ENCODE results near the gene NSMCE1. TPM values are rescaled to one million over a fixed set of nuclear protein-coding genes. Genes with fewer than 3 reads are reported as not detected.
A peak's percentile ranks its signal among the peaks of the same experiment; 100 is the strongest.

The NSMCE1 gene
- polyA plus RNA-seq, 1 donor = 61.5 TPM

DNA sequence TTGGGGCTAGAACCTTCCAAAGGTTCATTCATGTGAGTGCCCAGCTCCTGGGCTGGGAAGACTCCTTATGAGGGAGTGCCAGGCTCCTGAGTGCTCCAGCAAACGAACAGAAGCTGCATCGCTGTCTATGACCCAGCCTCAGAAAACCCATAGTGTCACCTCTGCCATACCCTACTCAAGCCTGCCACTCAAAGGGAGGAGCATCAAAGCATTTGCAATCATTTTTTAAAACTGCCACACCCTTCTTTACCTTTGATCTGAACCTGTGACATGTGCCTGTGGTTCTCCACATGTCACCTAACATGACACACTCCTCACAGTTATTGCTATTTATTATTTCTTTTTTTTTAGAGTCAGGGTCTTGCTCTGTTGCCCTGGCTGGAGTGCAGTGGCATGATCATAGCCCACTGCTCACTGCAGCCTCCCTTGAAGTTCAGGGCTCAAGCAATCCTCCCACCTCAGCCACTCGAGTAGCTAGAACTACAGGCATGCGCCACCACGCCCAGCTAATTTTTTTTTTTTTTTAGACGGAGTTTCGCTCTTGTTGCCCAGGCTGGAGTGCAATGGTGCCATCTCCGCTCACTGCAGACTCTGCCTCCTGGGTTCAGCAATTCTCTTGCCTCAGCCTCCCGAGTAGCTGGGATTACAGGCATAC lies 72.5 kb downstream of the NSMCE1 start:
- no peak overlapping the region for H3K27ac ChIP-seq (ENCODE audit: low read length)
- H3K4me3 ChIP-seq (ENCODE audit: low read length) = no peak overlapping the region
- no peaks in the 10 kb centered on the region for H3K9me3 ChIP-seq (ENCODE audit: control insufficient read depth, low read depth, low read length)
- no CpG with 5 or more reads among the region's 9 CpGs for WGBS (ENCODE audit: insufficient coverage, low lambda C conversion rate)
- no peaks in the 10 kb centered on the region for H3K27me3 ChIP-seq (ENCODE audit: control insufficient read depth, insufficient read depth, low read length)
- peaks cover 4% of the 10 kb centered on the region for H3K4me1 ChIP-seq (ENCODE audit: control insufficient read depth, insufficient read depth, low read length)
- H3K36me3 ChIP-seq (ENCODE audit: control insufficient read depth, insufficient read depth, low read length) = no peaks in the 10 kb centered on the region
- peak in 1 of 2 donors; percentile 67 for DNase-seq

DNA sequence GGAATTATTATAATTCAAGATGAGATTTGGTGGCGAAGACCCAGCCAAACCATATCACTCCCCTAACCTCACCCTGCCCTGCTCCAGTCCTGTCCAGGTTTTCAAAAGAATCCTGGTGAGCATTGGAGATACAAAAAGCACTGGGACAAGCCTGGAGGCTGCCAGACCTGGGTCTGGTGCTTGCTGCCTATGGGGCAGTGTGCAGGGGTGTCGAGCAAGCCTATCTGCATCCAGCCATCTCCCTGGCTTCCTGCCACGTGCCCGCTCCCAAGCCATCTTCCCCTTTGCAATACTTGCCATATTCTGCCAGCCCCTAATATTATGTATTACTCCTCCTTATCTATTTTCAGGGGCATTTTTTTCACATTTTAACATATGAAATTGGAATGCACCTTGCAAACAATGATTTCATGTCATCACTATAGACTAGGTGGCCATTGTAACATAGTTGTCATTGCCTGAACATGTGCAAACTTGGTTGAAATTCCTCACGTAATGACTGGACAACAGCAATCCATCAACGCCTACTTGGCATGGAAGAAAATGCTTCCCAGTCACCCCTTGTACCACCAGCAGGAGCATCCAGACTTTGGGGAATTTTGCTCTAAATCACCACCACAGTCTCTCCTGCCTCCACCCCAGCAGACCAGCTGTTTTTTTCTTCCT lies 73.4 kb downstream of the NSMCE1 start:
- no peaks in the 10 kb centered on the region for H3K36me3 ChIP-seq (ENCODE audit: control insufficient read depth, insufficient read depth, low read length)
- no peaks in the 10 kb centered on the region for H3K27me3 ChIP-seq (ENCODE audit: control insufficient read depth, insufficient read depth, low read length)
- H3K4me1 ChIP-seq (ENCODE audit: control insufficient read depth, insufficient read depth, low read length) = peaks cover 4% of the 10 kb centered on the region
- DNase-seq = no peak
- no peak overlapping the region for H3K27ac ChIP-seq (ENCODE audit: low read length)
- no peaks in the 10 kb centered on the region for H3K9me3 ChIP-seq (ENCODE audit: control insufficient read depth, low read depth, low read length)
- 80% methylated on average over 1 of the region's 6 CpGs for WGBS (ENCODE audit: insufficient coverage, low lambda C conversion rate)
- H3K4me3 ChIP-seq (ENCODE audit: low read length) = no peak overlapping the region

DNA sequence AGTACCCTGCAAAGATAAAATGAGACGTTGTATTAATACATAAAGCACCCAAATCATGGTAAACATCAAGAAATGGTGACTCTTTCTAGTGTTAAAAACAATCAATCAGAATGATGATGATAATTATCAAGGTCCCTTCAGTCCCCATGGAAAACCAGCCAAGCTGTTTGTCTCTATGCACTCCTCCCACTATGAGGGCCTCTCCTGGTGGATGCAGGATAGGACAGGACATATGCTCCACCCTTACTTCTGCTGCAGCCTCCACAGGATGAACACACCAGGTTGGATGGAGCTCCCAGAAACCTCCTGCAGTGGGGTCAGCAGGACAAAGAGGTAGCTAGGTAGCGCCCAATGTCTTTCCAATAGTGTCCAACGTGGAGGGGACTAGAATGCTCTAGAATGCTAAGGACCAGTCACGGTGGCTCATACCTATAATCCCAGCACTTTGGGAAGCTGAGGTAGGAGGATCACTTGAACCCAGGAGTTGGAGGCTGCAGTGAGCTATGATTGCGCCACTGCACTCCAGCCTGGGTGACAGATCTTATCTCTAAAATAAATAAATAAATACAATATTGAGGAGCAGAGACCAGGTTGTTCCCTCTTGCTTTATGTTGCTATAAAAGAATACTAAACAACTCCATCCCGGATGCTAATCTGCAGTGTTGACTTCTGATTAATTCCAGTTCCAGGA lies 75.1 kb downstream of the NSMCE1 start:
- Histone ChIP-seq H3K4me3 (ENCODE audit: low read length) (no peak overlapping the region), H3K4me1 (ENCODE audit: control insufficient read depth, insufficient read depth, low read length) (peaks cover 4% of the 10 kb centered on the region), H3K9me3 (ENCODE audit: control insufficient read depth, low read depth, low read length) (no peaks in the 10 kb centered on the region), H3K27me3 (ENCODE audit: control insufficient read depth, insufficient read depth, low read length) (no peaks in the 10 kb centered on the region), H3K27ac (ENCODE audit: low read length) (no peak overlapping the region), H3K36me3 (ENCODE audit: control insufficient read depth, insufficient read depth, low read length) (no peaks in the 10 kb centered on the region)
- 63% methylated on average over 1 of the region's 6 CpGs for WGBS (ENCODE audit: insufficient coverage, low lambda C conversion rate)
- DNase-seq = no peak

DNA sequence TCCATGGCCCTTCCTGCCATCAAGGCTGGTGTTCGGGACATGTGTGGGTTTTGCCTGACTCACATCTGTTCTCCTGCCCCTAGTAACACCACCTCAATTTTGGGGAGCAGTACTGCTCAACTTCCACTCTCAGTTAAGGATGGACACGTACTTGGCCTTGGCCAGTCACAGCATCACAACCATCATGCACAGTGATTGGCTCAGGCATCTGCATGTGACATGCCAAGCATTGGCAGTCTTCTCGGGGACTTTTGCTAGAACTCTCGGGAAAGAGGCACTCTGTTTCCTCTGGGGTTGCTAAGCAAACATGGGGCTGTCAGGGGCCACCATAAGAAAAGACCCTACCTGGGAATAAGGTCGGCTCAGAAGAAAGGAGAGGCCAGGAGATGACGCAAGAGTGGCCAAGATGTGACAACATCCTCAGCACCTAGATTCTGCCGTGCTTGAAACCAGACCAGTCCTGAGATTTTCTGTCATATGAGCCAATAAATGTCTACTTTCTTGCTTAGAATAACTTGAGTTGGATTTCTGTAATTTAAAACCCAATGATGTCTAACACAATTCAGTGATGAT lies 77.1 kb downstream of the NSMCE1 start:
- Histone ChIP-seq H3K4me1 (ENCODE audit: control insufficient read depth, insufficient read depth, low read length) (peaks cover 4% of the 10 kb centered on the region), H3K27me3 (ENCODE audit: control insufficient read depth, insufficient read depth, low read length) (no peaks in the 10 kb centered on the region), H3K4me3 (ENCODE audit: low read length) (no peak overlapping the region), H3K27ac (ENCODE audit: low read length) (no peak overlapping the region), H3K36me3 (ENCODE audit: control insufficient read depth, insufficient read depth, low read length) (no peaks in the 10 kb centered on the region), H3K9me3 (ENCODE audit: control insufficient read depth, low read depth, low read length) (no peaks in the 10 kb centered on the region)
- 100% methylated on average over 1 of the region's 7 CpGs for WGBS (ENCODE audit: insufficient coverage, low lambda C conversion rate)
- DNase-seq = no peak

DNA sequence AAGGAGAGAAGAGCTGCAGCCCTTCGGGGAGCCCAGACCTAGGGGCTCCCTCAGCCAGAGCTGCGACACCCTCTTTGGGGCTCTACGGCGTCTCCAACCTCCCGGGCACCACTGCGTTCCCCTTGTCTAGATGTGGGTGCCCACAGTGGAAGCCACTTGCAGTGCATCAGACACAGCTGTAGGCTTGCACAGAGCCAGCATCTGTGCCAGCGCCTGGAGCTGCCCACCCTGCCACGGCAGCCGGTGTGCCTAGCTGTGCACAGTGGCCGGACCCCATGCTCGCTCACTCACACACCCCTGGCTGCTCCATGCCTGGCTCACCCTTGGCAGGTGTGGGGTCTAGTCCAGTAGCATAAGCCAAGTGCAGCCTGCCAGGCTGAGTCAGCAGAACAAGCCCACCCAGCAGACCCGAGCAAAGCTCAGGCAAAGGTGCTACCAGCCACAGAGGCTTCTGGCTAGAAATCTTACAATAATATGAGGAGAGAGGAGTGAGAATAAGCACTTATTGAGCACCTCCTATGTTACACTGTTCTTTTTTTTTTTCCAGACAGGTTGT lies 78.2 kb downstream of the NSMCE1 start:
- no peak overlapping the region for H3K4me3 ChIP-seq (ENCODE audit: low read length)
- H3K27ac ChIP-seq (ENCODE audit: low read length) = no peak overlapping the region
- no peaks in the 10 kb centered on the region for H3K4me1 ChIP-seq (ENCODE audit: control insufficient read depth, insufficient read depth, low read length)
- DNase-seq = no peak
- no CpG with 5 or more reads among the region's 12 CpGs for WGBS (ENCODE audit: insufficient coverage, low lambda C conversion rate)
- no peaks in the 10 kb centered on the region for H3K27me3 ChIP-seq (ENCODE audit: control insufficient read depth, insufficient read depth, low read length)
- no peaks in the 10 kb centered on the region for H3K36me3 ChIP-seq (ENCODE audit: control insufficient read depth, insufficient read depth, low read length)
- no peaks in the 10 kb centered on the region for H3K9me3 ChIP-seq (ENCODE audit: control insufficient read depth, low read depth, low read length)

DNA sequence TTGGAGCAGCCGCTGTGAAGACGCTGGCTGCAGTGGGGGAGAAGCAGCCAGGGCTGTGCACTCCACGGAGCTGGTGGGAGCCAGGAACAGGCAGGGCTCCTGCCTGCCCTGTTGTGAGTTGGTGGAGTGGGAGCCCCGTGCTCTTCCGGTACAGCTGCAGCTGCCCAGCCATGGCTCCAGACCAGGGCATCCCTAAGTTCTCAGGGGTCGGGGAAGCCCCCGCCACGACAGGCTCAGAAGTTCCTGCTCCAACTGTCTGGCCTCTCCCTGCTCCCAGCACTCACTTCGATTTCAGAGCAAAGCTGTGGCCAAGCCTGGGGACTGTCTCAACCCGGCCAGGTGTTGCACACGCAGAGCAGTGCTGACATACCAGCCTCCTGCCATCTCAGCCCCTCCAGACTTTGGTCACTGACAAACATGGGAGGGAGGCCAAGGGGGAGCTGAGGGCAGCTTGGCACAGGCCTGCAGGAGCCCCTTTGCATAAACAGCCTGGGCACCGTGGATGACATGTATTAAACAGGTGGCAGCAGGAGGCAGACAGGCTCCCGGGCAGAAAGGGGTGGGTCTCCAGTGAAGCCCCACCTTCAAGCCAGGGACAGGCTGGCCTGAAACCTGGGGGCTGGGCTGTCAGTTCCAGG lies 79.1 kb downstream of the NSMCE1 start:
- Histone ChIP-seq H3K36me3 (ENCODE audit: control insufficient read depth, insufficient read depth, low read length) (no peaks in the 10 kb centered on the region), H3K27me3 (ENCODE audit: control insufficient read depth, insufficient read depth, low read length) (no peaks in the 10 kb centered on the region), H3K9me3 (ENCODE audit: control insufficient read depth, low read depth, low read length) (no peaks in the 10 kb centered on the region), H3K4me3 (ENCODE audit: low read length) (no peak overlapping the region), H3K4me1 (ENCODE audit: control insufficient read depth, insufficient read depth, low read length) (no peaks in the 10 kb centered on the region), H3K27ac (ENCODE audit: low read length) (no peak overlapping the region)
- peak in 1 of 2 donors; percentile 37 for DNase-seq
- WGBS (ENCODE audit: insufficient coverage, low lambda C conversion rate) = no CpG with 5 or more reads among the region's 13 CpGs

DNA sequence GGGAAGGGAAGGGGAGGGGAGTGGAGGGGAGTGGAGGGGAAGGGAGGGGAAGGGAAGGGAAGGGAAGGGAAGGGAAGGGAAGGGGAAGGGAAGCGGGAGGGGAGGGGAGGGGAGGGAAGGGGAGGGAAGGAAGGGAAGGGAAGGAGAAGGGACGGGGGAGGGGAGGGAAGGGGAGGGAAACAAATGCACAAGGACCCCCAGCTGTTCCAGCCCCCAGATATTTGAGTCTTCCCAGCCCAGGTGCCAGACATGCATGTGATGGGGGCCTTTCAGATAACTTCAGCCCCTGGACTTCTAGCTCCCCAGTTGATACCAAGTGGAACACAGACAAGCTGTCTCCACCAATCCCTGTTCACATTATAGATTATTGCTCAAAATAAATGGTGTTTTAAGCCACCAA lies 79.9 kb downstream of the NSMCE1 start:
- H3K27me3 ChIP-seq (ENCODE audit: control insufficient read depth, insufficient read depth, low read length) = no peaks in the 10 kb centered on the region
- H3K4me1 ChIP-seq (ENCODE audit: control insufficient read depth, insufficient read depth, low read length) = no peaks in the 10 kb centered on the region
- WGBS (ENCODE audit: insufficient coverage, low lambda C conversion rate) = no CpG with 5 or more reads among the region's 2 CpGs
- no peaks in the 10 kb centered on the region for H3K36me3 ChIP-seq (ENCODE audit: control insufficient read depth, insufficient read depth, low read length)
- H3K9me3 ChIP-seq (ENCODE audit: control insufficient read depth, low read depth, low read length) = no peaks in the 10 kb centered on the region
- no peak for DNase-seq
- H3K27ac ChIP-seq (ENCODE audit: low read length) = no peak overlapping the region
- no peak overlapping the region for H3K4me3 ChIP-seq (ENCODE audit: low read length)

DNA sequence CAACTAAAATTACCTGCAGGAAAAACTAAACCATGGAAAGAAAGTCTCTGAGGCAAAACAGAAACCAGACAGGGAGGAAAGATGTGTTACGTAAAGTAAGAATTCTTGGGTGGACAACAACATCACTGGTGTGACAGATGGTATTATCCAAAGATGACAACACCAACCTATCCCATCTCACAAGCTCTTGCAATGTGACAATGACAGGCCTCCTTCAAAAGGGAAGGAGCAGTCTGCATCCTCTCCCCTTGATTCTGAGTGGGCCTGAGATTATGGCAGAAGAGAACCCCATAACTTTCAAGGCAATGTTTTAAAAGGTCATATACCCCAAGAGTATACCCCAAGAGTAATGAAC lies 82.8 kb downstream of the NSMCE1 start:
- Histone ChIP-seq H3K4me1 (ENCODE audit: control insufficient read depth, insufficient read depth, low read length) (no peaks in the 10 kb centered on the region), H3K9me3 (ENCODE audit: control insufficient read depth, low read depth, low read length) (no peaks in the 10 kb centered on the region), H3K27me3 (ENCODE audit: control insufficient read depth, insufficient read depth, low read length) (no peaks in the 10 kb centered on the region), H3K36me3 (ENCODE audit: control insufficient read depth, insufficient read depth, low read length) (no peaks in the 10 kb centered on the region), H3K27ac (ENCODE audit: low read length) (no peak overlapping the region), H3K4me3 (ENCODE audit: low read length) (no peak overlapping the region)
- 80% methylated on average over 1 of the region's 1 CpG for WGBS (ENCODE audit: insufficient coverage, low lambda C conversion rate)
- no peak for DNase-seq

DNA sequence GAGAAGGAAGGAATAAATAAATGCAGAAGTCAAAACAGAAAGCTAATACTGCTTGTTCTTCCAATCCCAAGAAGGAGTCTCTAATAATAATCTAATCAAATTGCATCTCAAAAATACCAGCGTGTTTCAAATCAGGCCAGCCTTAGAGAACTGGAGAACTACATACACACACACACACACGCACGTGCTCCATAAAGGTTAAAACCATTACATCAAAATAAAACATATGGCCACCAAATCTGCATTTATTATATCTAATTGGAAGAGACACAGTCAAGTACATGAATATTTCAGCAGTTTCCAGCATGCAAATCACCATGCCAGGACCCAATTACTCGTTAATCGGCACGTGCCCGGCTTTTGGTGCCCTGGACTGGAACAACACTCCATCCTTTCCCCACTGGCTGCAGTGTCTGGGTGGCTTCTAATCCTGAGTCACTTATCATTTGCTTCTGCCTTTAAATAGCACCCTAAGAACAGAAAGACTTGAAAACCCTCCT lies 85.6 kb downstream of the NSMCE1 start:
- no peaks in the 10 kb centered on the region for H3K36me3 ChIP-seq (ENCODE audit: control insufficient read depth, insufficient read depth, low read length)
- no peak for DNase-seq
- no peak overlapping the region for H3K27ac ChIP-seq (ENCODE audit: low read length)
- H3K4me3 ChIP-seq (ENCODE audit: low read length) = no peak overlapping the region
- H3K9me3 ChIP-seq (ENCODE audit: control insufficient read depth, low read depth, low read length) = no peaks in the 10 kb centered on the region
- H3K4me1 ChIP-seq (ENCODE audit: control insufficient read depth, insufficient read depth, low read length) = no peaks in the 10 kb centered on the region
- H3K27me3 ChIP-seq (ENCODE audit: control insufficient read depth, insufficient read depth, low read length) = no peaks in the 10 kb centered on the region
- no CpG with 5 or more reads among the region's 7 CpGs for WGBS (ENCODE audit: insufficient coverage, low lambda C conversion rate)
